ENCODE measurements around the gene BCL6B. TPM values are rescaled to one million over a fixed set of nuclear protein-coding genes. Genes with fewer than 3 reads are reported as not detected.

Gene BCL6B
- total RNA-seq, 2 experiments from 2014 or later = not detected

- Histone ChIP-seq H3K4me3 (ENCODE audit: low read depth, low read length, poor library complexity, severe bottlenecking) (no peak within 1 kb of the TSS), H4K20me1 (ENCODE audit: insufficient read depth, low read length) (no peaks in the 10 kb centered on the region), H2AFZ (ENCODE audit: low read length) (no peak within 1 kb of the TSS), H3K36me3 (ENCODE audit: insufficient read depth, low read length) (no peaks in the 10 kb centered on the region), H3K79me2 (ENCODE audit: insufficient read depth, low read depth, low read length) (no peaks in the 10 kb centered on the region), H3K4me2 (ENCODE audit: low read length) (peak within 1 kb of the TSS; percentile 20; the same call in 1 of the 2 replicates), H3K9me3 (ENCODE audit: low read length) (no peaks in the 10 kb centered on the region), H3K9me2 (ENCODE audit: insufficient read depth, low read length) (no peaks in the 10 kb centered on the region), H3K4me1 (ENCODE audit: insufficient read depth, low read length, poor library complexity, severe bottlenecking) (peaks cover 30% of the 10 kb centered on the region), H3K27ac (ENCODE audit: low read depth, low read length, poor library complexity, severe bottlenecking) (no peak within 1 kb of the TSS)
- no peak for DNase-seq (ENCODE audit: low spot score)
- no TSS peak for BruUV-seq (replicated peaks)
- intact Hi-C loops (cut with micrococcal nuclease; ENCODE audit: unreplicated experiment) = no loop called here
- CTCF ChIA-PET (ENCODE audit: unreplicated experiment) = no interaction called here
- TF ChIP-seq EZH2phosphoT487 (IDR thresholded peaks at IDR 0.05; ENCODE audit: borderline replicate concordance, low read depth, low read length) (no peak), CTCF (conservative IDR thresholded peaks at IDR 0.05; ENCODE audit: low read length) (no peak)
- POLR2A ChIA-PET = no interaction called here
Observed at GRCh38 chr17:7043497-7044198, 20.8 kb downstream of the BCL6B start, which contains the start of gene SLC16A11. Gene SLC16A11, minus strand, starts transcription at chr17:7044092. Its CDS starts 579 bp downstream, at chr17:7043513.

- CTCF ChIA-PET (ENCODE audit: unreplicated experiment) = interaction anchor here (1.4 to 1.6 kb wide), 2 partner anchors 92 to 132 kb away, joined by 4 to 8 read pairs; no protein-coding TSS in a partner anchor
- Histone ChIP-seq H3K9me2 (ENCODE audit: insufficient read depth, low read length) (no peaks in the 10 kb centered on the region), H2AFZ (ENCODE audit: low read length) (peak overlapping the region; percentile 83; the same call in 1 of the 2 replicates), H3K27ac (ENCODE audit: low read depth, low read length, poor library complexity, severe bottlenecking) (no peak overlapping the region), H4K20me1 (ENCODE audit: insufficient read depth, low read length) (no peaks in the 10 kb centered on the region), H3K36me3 (ENCODE audit: insufficient read depth, low read length) (no peaks in the 10 kb centered on the region), H3K9me3 (ENCODE audit: low read length) (no peaks in the 10 kb centered on the region), H3K79me2 (ENCODE audit: insufficient read depth, low read depth, low read length) (no peaks in the 10 kb centered on the region), H3K4me3 (ENCODE audit: low read depth, low read length, poor library complexity, severe bottlenecking) (no peak overlapping the region), H3K4me2 (ENCODE audit: low read length) (peak overlapping the region; percentile 62; the same call in 1 of the 2 replicates), H3K4me1 (ENCODE audit: insufficient read depth, low read length, poor library complexity, severe bottlenecking) (peaks cover 19% of the 10 kb centered on the region)
- intact Hi-C loops (cut with micrococcal nuclease; ENCODE audit: unreplicated experiment) = loop anchor here (1.0 to 5.0 kb wide), 3 partner anchors 91 to 252 kb away; no protein-coding TSS in a partner anchor
- no TSS peak for BruUV-seq (replicated peaks)
- DNase-seq (ENCODE audit: low spot score) = peak; percentile 74
- POLR2A ChIA-PET = interaction anchor here (0.6 to 1.2 kb wide), 3 partner anchors 10 to 301 kb away, joined by 3 to 5 read pairs (median 3); partner anchors contain the start of gene SLC16A13
- TF ChIP-seq CTCF (conservative IDR thresholded peaks at IDR 0.05; ENCODE audit: low read length) (peak; percentile 98), EZH2phosphoT487 (IDR thresholded peaks at IDR 0.05; ENCODE audit: borderline replicate concordance, low read depth, low read length) (no peak)
Observed at GRCh38 chr17:7045492-7046126, 22.8 kb downstream of the BCL6B start.
